Activated CD8-positive, alpha-beta memory T cell treated with anti-CD3 and anti-CD28 coated beads for 36 hours (primary cell): Measurements from ENCODE around the gene GSG1L2. TPM values are rescaled to one million over a fixed set of nuclear protein-coding genes. Genes with fewer than 3 reads are reported as not detected.

Source experiments
- CTCF ChIA-PET: fragments of 350-600 bp; sonication (Branson Sonifier 250); formaldehyde crosslinking; loops from one replicate; lab custom pipeline; 2021; ENCODE audit warnings: antibody characterized with exemption; lab: Charles Lee
- POLR2A ChIA-PET: fragments of 350-600 bp; sonication (Branson Sonifier 250); formaldehyde crosslinking; loops from one replicate; lab custom pipeline; 2021; ENCODE audit warnings: antibody characterized with exemption; lab: Charles Lee
- total RNA-seq, 2 experiments: library from RNA; stranded (reverse); gene quantifications; one replicate each; pipeline ENCODE4 v1.2.3, GENCODE V29; 2021

GSG1L2 gene
- total RNA-seq, 2 experiments from 2014 or later, result not detected

GRCh38 chr17:9760266-9760665 lies 61.6 kb downstream of the GSG1L2 start:
- POLR2A ChIA-PET, result no interaction called here
- CTCF ChIA-PET, result no interaction called here

- POLR2A ChIA-PET, result no interaction called here
- CTCF ChIA-PET, result no interaction called here
These were observed 66.8 kb downstream of the GSG1L2 start for GRCh38 chr17:9755083-9755482.

Other genes starting within 250 kb of the GSG1L2 start
- 10 to 100 TPM; 58.7 to 66.3 TPM for gene STX8, start 246.3 kb downstream of the GSG1L2 start, total RNA-seq
- gene CFAP52, start 245.4 kb downstream of the GSG1L2 start, total RNA-seq, result not detected
- under 1 TPM; 0.17 to 0.32 TPM for gene USP43, start 176.6 kb downstream of the GSG1L2 start, total RNA-seq
- not detected for gene DHRS7C, start 30.5 kb downstream of the GSG1L2 start, total RNA-seq
- gene GLP2R, start 3.8 kb upstream of the GSG1L2 start, total RNA-seq, result not detected
- gene RCVRN, start 83.2 kb upstream of the GSG1L2 start, total RNA-seq, result not detected